ENCODE data around the gene BTN1A1.

Gene BTN1A1

GRCh38 chr6:26464014-26464413 is 36.1 kb upstream of the BTN1A1 start:
- Histone ChIP-seq H3K9me3 (ENCODE audit: control insufficient read depth, insufficient read depth, low read length) (no peaks in the 10 kb centered on the region), H3K27me3 (ENCODE audit: control insufficient read depth, low read length) (no peaks in the 10 kb centered on the region), H3K4me2 (ENCODE audit: low read length) (no peak overlapping the region), H3K4me1 (ENCODE audit: control insufficient read depth, low read length) (peaks cover 24% of the 10 kb centered on the region), H3K9me2 (replicated peaks; ENCODE audit: control insufficient read depth, low read length) (no peaks in the 10 kb centered on the region), H3K27ac (ENCODE audit: low read depth, low read length) (no peak overlapping the region), H4K20me1 (ENCODE audit: control insufficient read depth, insufficient read depth, low read depth, low read length) (no peaks in the 10 kb centered on the region), H3K4me3 (ENCODE audit: low read length) (no peak overlapping the region), H3K79me2 (ENCODE audit: control insufficient read depth, low read length) (peaks cover 31% of the 10 kb centered on the region), H3F3A (ENCODE audit: control insufficient read depth, insufficient read depth) (no peaks in the 10 kb centered on the region), H3K36me3 (ENCODE audit: control insufficient read depth, low read length) (peaks cover 95% of the 10 kb centered on the region)
- TF ChIP-seq CTCF (IDR thresholded peaks at IDR 0.05; ENCODE audit: low read depth, low read length, poor library complexity, severe bottlenecking) (no peak), EZH2phosphoT487 (IDR thresholded peaks at IDR 0.05; ENCODE audit: borderline replicate concordance, low read length) (no peak)

GRCh38 chr6:26464416-26465131 is 35.5 kb upstream of the BTN1A1 start:
- peaks cover 18% of the 10 kb centered on the region for H3K4me1 ChIP-seq (ENCODE audit: control insufficient read depth, low read length)
- no peak overlapping the region for H3K4me2 ChIP-seq (ENCODE audit: low read length)
- H3K9me2 ChIP-seq (replicated peaks; ENCODE audit: control insufficient read depth, low read length) = no peaks in the 10 kb centered on the region
- peaks cover 93% of the 10 kb centered on the region for H3K36me3 ChIP-seq (ENCODE audit: control insufficient read depth, low read length)
- no peaks in the 10 kb centered on the region for H3K27me3 ChIP-seq (ENCODE audit: control insufficient read depth, low read length)
- no peak overlapping the region for H3K27ac ChIP-seq (ENCODE audit: low read depth, low read length)
- H4K20me1 ChIP-seq (ENCODE audit: control insufficient read depth, insufficient read depth, low read depth, low read length) = no peaks in the 10 kb centered on the region
- H3K79me2 ChIP-seq (ENCODE audit: control insufficient read depth, low read length) = peaks cover 25% of the 10 kb centered on the region
- no peak overlapping the region for H3K4me3 ChIP-seq (ENCODE audit: low read length)
- H3F3A ChIP-seq (ENCODE audit: control insufficient read depth, insufficient read depth) = no peaks in the 10 kb centered on the region
- no peak for TF ChIP-seq CTCF (IDR thresholded peaks at IDR 0.05; ENCODE audit: low read depth, low read length, poor library complexity, severe bottlenecking)
- no peak for TF ChIP-seq EZH2phosphoT487 (IDR thresholded peaks at IDR 0.05; ENCODE audit: borderline replicate concordance, low read length)
- H3K9me3 ChIP-seq (ENCODE audit: control insufficient read depth, insufficient read depth, low read length) = no peaks in the 10 kb centered on the region

GRCh38 chr6:26465776-26466175 is 34.3 kb upstream of the BTN1A1 start:
- Histone ChIP-seq H3F3A (ENCODE audit: control insufficient read depth, insufficient read depth) (peaks cover 1% of the 10 kb centered on the region; the same call in 1 of the 2 replicates), H3K36me3 (ENCODE audit: control insufficient read depth, low read length) (peaks cover 89% of the 10 kb centered on the region)

More at GRCh38 chr6:26465776-26466175, 34.3 kb upstream of the BTN1A1 start:
- Histone ChIP-seq H3K79me2 (ENCODE audit: control insufficient read depth, low read length) (peaks cover 13% of the 10 kb centered on the region), H3K4me1 (ENCODE audit: control insufficient read depth, low read length) (peaks cover 10% of the 10 kb centered on the region), H3K9me3 (ENCODE audit: control insufficient read depth, insufficient read depth, low read length) (no peaks in the 10 kb centered on the region), H3K4me2 (ENCODE audit: low read length) (no peak overlapping the region), H3K27ac (ENCODE audit: low read depth, low read length) (no peak overlapping the region), H3K4me3 (ENCODE audit: low read length) (no peak overlapping the region), H4K20me1 (ENCODE audit: control insufficient read depth, insufficient read depth, low read depth, low read length) (no peaks in the 10 kb centered on the region), H3K9me2 (replicated peaks; ENCODE audit: control insufficient read depth, low read length) (no peaks in the 10 kb centered on the region), H3K27me3 (ENCODE audit: control insufficient read depth, low read length) (no peaks in the 10 kb centered on the region)
- TF ChIP-seq EZH2phosphoT487 (IDR thresholded peaks at IDR 0.05; ENCODE audit: borderline replicate concordance, low read length) (no peak), CTCF (IDR thresholded peaks at IDR 0.05; ENCODE audit: low read depth, low read length, poor library complexity, severe bottlenecking) (no peak)

Data from DOHH2 (cell line).